ENCODE results near the gene CDYL. TPM values are rescaled to one million over a fixed set of nuclear protein-coding genes. Genes with fewer than 3 reads are reported as not detected.

CDYL gene
- total RNA-seq, 1 donor from 2014 or later = 104 TPM

DNA sequence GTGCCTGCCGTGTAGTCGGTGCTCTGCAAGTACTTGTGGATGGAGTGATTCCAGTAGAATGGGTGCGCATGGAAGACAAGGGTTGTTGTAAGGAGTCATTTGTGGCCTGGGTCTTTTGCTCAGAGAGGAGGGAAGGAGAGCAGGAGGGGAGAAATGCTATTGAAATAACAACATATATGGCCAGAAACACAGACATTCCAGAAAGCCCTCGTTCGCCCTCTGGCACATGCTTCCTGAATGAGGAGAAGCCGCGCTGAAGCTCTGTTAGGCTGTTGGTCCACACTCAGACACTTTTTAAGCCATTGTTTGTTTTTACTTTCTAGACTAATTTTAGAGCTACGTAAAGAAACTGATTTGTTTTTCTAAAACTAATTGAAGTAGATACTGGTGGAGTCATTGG is 120.2 kb downstream of the CDYL start:
- peaks cover 45% of the 10 kb centered on the region for H3K36me3 Mint-ChIP-seq
- H3K4me3 Mint-ChIP-seq = no peak overlapping the region
- no peak for DNase-seq (ENCODE audit: low spot score in 2 of 2, unreplicated experiment in 2 of 2)
- H3K4me1 Mint-ChIP-seq = peaks cover 4% of the 10 kb centered on the region
- H3K9me3 Mint-ChIP-seq = peaks cover 9% of the 10 kb centered on the region
- no peak overlapping the region for H3K27ac Mint-ChIP-seq
- no peaks in the 10 kb centered on the region for H3K27me3 Mint-ChIP-seq (ENCODE audit: low read depth)
- no peak for TF ChIP-seq CTCF (IDR thresholded peaks at IDR 0.05; ENCODE audit: unreplicated experiment)

DNA sequence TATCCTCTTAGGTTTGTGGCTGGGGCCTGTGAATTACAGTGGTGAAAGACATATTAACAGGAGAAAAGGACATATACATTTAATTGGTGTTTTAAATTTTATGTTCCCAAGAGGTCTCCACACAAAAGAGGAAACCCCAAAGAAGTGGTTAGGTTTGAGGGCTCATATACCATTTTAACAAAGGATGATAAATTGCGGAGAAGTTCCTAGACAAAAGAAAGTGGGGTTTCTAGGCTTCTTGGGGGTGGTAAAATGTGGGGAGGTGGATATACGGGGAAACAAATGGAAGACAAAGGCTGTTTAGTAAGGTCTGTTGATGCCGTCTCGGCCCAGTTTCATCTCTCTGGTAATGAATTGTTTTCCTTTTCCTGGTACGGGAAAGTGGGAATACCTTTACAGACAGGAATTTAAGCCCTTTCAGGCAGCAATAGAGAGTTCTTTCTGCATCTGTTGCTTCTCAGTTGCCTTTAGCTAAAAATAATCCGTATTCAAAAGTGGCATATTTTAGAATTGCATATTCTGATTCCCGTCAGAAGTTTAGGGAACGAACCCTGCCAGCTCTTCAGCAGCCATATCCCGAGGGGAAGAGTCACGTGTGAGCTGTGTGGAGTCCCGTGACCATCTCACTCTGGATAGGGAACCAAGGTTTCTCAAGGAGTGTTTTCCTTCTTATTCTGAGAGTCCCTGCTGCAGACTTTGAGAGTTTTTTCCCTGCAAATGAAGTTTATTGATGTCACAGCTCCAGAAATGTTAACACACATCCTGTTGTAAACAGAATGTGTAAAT is 123.2 kb downstream of the CDYL start:
- Mint-ChIP-seq H3K9me3 (peaks cover 9% of the 10 kb centered on the region), H3K27ac (no peak overlapping the region), H3K36me3 (peaks cover 38% of the 10 kb centered on the region)

GRCh38 chr6:4901386-4902061 is 125.3 kb downstream of the CDYL start:
- no peak for TF ChIP-seq CTCF (IDR thresholded peaks at IDR 0.05; ENCODE audit: unreplicated experiment)
- no peak overlapping the region for H3K27ac Mint-ChIP-seq

More for the DNA sequence above, 123.2 kb downstream of the CDYL start:
- Mint-ChIP-seq H3K4me3 (no peak overlapping the region), H3K4me1 (peaks cover 7% of the 10 kb centered on the region), H3K27me3 (ENCODE audit: low read depth) (no peaks in the 10 kb centered on the region)
- no peak for TF ChIP-seq CTCF (IDR thresholded peaks at IDR 0.05; ENCODE audit: unreplicated experiment)
- no peak for DNase-seq (ENCODE audit: low spot score in 2 of 2, unreplicated experiment in 2 of 2)

DNA sequence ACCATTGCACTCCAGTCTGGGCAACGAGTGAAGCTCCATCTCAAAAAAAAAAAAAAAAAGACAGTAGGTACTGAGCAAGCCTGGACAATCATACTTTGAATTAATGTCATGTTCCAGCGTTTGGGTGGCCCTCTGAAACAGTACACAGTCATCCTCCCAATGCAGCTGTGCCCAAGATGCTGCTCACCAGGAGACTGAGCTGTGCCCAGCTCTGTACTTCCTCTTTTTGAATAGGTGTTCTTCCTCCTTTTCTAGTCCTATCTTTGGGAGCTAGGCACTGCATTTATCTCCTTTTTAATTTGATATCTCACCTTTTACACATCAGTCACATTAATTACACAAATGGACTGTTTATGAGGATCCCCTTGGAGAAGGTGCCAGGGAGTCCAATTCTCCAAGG is 126.2 kb downstream of the CDYL start:
- Mint-ChIP-seq H3K27ac (no peak overlapping the region), H3K36me3 (peaks cover 29% of the 10 kb centered on the region), H3K27me3 (ENCODE audit: low read depth) (no peaks in the 10 kb centered on the region), H3K4me1 (peaks cover 26% of the 10 kb centered on the region), H3K4me3 (no peak overlapping the region), H3K9me3 (peaks cover 9% of the 10 kb centered on the region)
- no peak for TF ChIP-seq CTCF (IDR thresholded peaks at IDR 0.05; ENCODE audit: unreplicated experiment)
- no peak for DNase-seq (ENCODE audit: low spot score in 2 of 2, unreplicated experiment in 2 of 2)

More at GRCh38 chr6:4901386-4902061, 125.3 kb downstream of the CDYL start:
- Mint-ChIP-seq H3K9me3 (peaks cover 9% of the 10 kb centered on the region), H3K4me3 (no peak overlapping the region), H3K27me3 (ENCODE audit: low read depth) (no peaks in the 10 kb centered on the region), H3K4me1 (peaks cover 21% of the 10 kb centered on the region), H3K36me3 (peaks cover 35% of the 10 kb centered on the region)
- no peak for DNase-seq (ENCODE audit: low spot score in 2 of 2, unreplicated experiment in 2 of 2)

- no peak for DNase-seq (ENCODE audit: low spot score in 2 of 2, unreplicated experiment in 2 of 2)
- Mint-ChIP-seq H3K27me3 (ENCODE audit: low read depth) (no peaks in the 10 kb centered on the region), H3K36me3 (peaks cover 28% of the 10 kb centered on the region), H3K4me1 (peaks cover 26% of the 10 kb centered on the region), H3K4me3 (no peak overlapping the region), H3K27ac (peak overlapping the region; percentile 11), H3K9me3 (peaks cover 9% of the 10 kb centered on the region)
- TF ChIP-seq CTCF (IDR thresholded peaks at IDR 0.05; ENCODE audit: unreplicated experiment) = no peak
Measured at GRCh38 chr6:4903121-4903520, 126.9 kb downstream of the CDYL start.
